HepG2 (cell line): ENCODE data around the gene CENPL. TPM values are rescaled to one million over a fixed set of nuclear protein-coding genes. Genes with fewer than 3 reads are reported as not detected.
A peak's percentile ranks its signal among the peaks of the same experiment; 100 is the strongest.

Experiments used
- ATF2 ChIP-seq: sonication (generic); formaldehyde crosslinking; IDR thresholded peaks from 2 replicates; pipeline ENCODE4 v1.4.0; 2020; ENCODE audit warnings: missing genetic modification reagents
- ATF3 ChIP-seq: sonication (generic); formaldehyde crosslinking; IDR thresholded peaks from 2 replicates; pipeline ENCODE4 v1.4.0; 2020; ENCODE audit warnings: missing genetic modification reagents
- CHD2 ChIP-seq: IDR thresholded peaks from 2 replicates; pipeline ENCODE4 v1.6.1; 2011; ENCODE audit warnings: low read depth, low read length, improper control_type of control experiment
- EEA1 ChIP-seq: sonication (generic); formaldehyde crosslinking; IDR thresholded peaks from 2 replicates; pipeline ENCODE4 v1.5.1; 2020; ENCODE audit warnings: mild to moderate bottlenecking, missing genetic modification reagents, borderline replicate concordance
- HMGA1 ChIP-seq: sonication (generic); formaldehyde crosslinking; conservative IDR thresholded peaks from 2 replicates; pipeline ENCODE4 v1.4.0; 2020; ENCODE audit warnings: missing genetic modification reagents
- NFE2L1 ChIP-seq: sonication (generic); formaldehyde crosslinking; IDR thresholded peaks from 2 replicates; pipeline ENCODE4 v1.4.0; 2020; ENCODE audit warnings: missing genetic modification reagents, mild to moderate bottlenecking, borderline replicate concordance
- NFYB ChIP-seq: sonication (generic); formaldehyde crosslinking; IDR thresholded peaks from 2 replicates; pipeline ENCODE4 v1.4.0; 2020; ENCODE audit warnings: missing genetic modification reagents
- POLR2A ChIP-seq, 2 experiments: IDR thresholded peaks; 2 replicates each; pipeline ENCODE4 v1.6.1; 2011; ENCODE audit warnings: low read depth in 2 of 2, low read length in 2 of 2, mild to moderate bottlenecking in 1 of 2, moderate library complexity in 1 of 2; ENCODE audit not compliant: insufficient read depth in 1 of 2
- RBM22 ChIP-seq: fragments of 200-400 bp; formaldehyde crosslinking; optimal IDR thresholded peaks from 2 replicates; pipeline ENCODE3; 2017; ENCODE audit warnings: mild to moderate bottlenecking, low read length, moderate library complexity
- ZNF136 ChIP-seq: sonication (generic); formaldehyde crosslinking; IDR thresholded peaks from 2 replicates; pipeline ENCODE4 v1.8.1; 2022; ENCODE audit warnings: low read depth, mild to moderate bottlenecking, moderate library complexity, missing genetic modification reagents
- ZNF160 ChIP-seq: sonication (generic); formaldehyde crosslinking; IDR thresholded peaks from 2 replicates; pipeline ENCODE4 v1.8.0; 2022; ENCODE audit warnings: mild to moderate bottlenecking, inconsistent platforms, missing genetic modification reagents
- ZNF30 ChIP-seq: sonication (generic); formaldehyde crosslinking; IDR thresholded peaks from 2 replicates; pipeline ENCODE4 v1.5.0; 2020; ENCODE audit warnings: mild to moderate bottlenecking, missing genetic modification reagents
- ZNF484 ChIP-seq: sonication (generic); formaldehyde crosslinking; IDR thresholded peaks from 2 replicates; pipeline ENCODE4 v1.5.1; 2020; ENCODE audit warnings: mild to moderate bottlenecking, low read depth, missing genetic modification reagents, borderline replicate concordance
- ZNF609 ChIP-seq: sonication (generic); formaldehyde crosslinking; IDR thresholded peaks from 2 replicates; pipeline ENCODE4 v1.4.0; 2020; ENCODE audit warnings: mild to moderate bottlenecking, missing genetic modification reagents, borderline replicate concordance
- ZNF775 ChIP-seq: sonication (generic); formaldehyde crosslinking; IDR thresholded peaks from 2 replicates; pipeline ENCODE4 v1.4.0; 2020; ENCODE audit warnings: missing genetic modification reagents, mild to moderate bottlenecking, moderate library complexity, borderline replicate concordance
- polyA plus RNA-seq, 8 experiments: library from polyadenylated mRNA; depleted of rRNA in 3 of 8; stranded (reverse) in 7 of 8; unstranded in 1 of 8; fragments of >200 nt; fragmentation: Illumina TruSeq in 4 of 8; extraction: Trizol in 4 of 8; gene quantifications; 2 replicates each; pipeline versions ENCODE4 v1.2.1 to v1.2.3, GENCODE V29; 2011 to 2016; ENCODE audit warnings: low read depth in 4 of 8, missing spikeins in 1 of 8, mixed read lengths in 1 of 8; ENCODE audit not compliant: insufficient read depth in 1 of 8
- total RNA-seq, 5 experiments: library from RNA; depleted of rRNA; stranded (reverse); fragments of >200 nt; fragmentation: Illumina TruSeq; extraction: Trizol; gene quantifications; 2 replicates each; pipeline ENCODE4 v1.2.3, GENCODE V29; 2016; ENCODE audit warnings: low read depth in 1 of 5

CENPL gene
- total and polyA plus RNA-seq, 2 of the 13 experiments (the other 11 are each of a cell fraction or from before 2014, with no cell fraction given) = 4.4 to 14.2 TPM

GRCh38 chr1:173863224-173864161 lies 38.8 kb upstream of the CENPL start (continued):
- TF ChIP-seq ZNF609 (CRISPR knock-in tag) = no peak
- no peak for TF ChIP-seq ZNF775 (CRISPR knock-in tag)
- TF ChIP-seq ZNF30 (CRISPR knock-in tag) = no peak
- TF ChIP-seq ATF2 (CRISPR knock-in tag) = no peak
- TF ChIP-seq EEA1 (CRISPR knock-in tag) = no peak
- no peak for TF ChIP-seq ZNF136 (CRISPR knock-in tag)
- no peak for TF ChIP-seq NFE2L1
- no peak for TF ChIP-seq ZNF484
- no peak for TF ChIP-seq ATF3
- peak; percentile 37 to 69 for TF ChIP-seq POLR2A (IDR thresholded peaks at IDR 0.05; ENCODE audit: insufficient read depth in 1 of 2, low read depth in 2 of 2, low read length in 2 of 2)
- no peak for TF ChIP-seq HMGA1
- peak; percentile 94 for TF ChIP-seq RBM22
- TF ChIP-seq CHD2 = no peak
- no peak for TF ChIP-seq NFYB
- TF ChIP-seq ZNF160 (CRISPR knock-in tag) = no peak
- TF ChIP-seq, all 625 proteins: peak for 6
